HT1080 (cell line): ENCODE data around the gene CAPN8. TPM values are rescaled to one million over a fixed set of nuclear protein-coding genes. Genes with fewer than 3 reads are reported as not detected.

Experiments
- DNase-seq: peaks from one replicate; pipeline ENCODE4 v3.0.0-alpha.2; 2015; ENCODE audit warnings: low read depth
- total RNA-seq: library from RNA; depleted of rRNA; stranded (reverse); fragments of >200 nt; shearing (Covaris generic); gene quantifications from 2 replicates; pipeline ENCODE4 v1.2.3, GENCODE V29; 2014

The CAPN8 gene
- total RNA-seq, 1 experiment from 2014 or later = not detected

GRCh38 chr1:223654083-223654482 is 11.4 kb downstream of the CAPN8 start:
- no peak for DNase-seq

DNA sequence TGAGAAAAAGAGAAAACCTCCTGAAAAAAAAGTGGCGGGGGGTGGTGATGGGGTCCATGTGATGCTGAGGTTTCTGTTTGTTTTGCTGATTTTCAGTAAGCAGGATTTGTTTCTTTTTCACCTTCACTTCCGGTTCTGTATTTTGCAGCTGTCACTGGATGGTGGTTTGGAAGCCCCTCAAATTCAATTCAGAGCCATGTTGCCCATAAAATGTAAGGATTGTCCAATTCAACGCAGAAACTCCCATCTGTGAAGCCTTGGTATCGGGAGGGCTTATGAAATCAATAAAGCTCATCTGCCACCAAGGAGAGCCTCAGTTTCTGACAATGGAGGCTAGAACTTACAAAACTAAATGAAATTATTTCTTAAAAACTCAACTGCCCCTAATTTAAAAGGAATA is 12.1 kb downstream of the CAPN8 start:
- no peak for DNase-seq

- DNase-seq = no peak
Observed at GRCh38 chr1:223653015-223653414, 12.5 kb downstream of the CAPN8 start.

GRCh38 chr1:223652436-223652941 is 13.0 kb downstream of the CAPN8 start:
- peak; percentile 43 for DNase-seq

DNA sequence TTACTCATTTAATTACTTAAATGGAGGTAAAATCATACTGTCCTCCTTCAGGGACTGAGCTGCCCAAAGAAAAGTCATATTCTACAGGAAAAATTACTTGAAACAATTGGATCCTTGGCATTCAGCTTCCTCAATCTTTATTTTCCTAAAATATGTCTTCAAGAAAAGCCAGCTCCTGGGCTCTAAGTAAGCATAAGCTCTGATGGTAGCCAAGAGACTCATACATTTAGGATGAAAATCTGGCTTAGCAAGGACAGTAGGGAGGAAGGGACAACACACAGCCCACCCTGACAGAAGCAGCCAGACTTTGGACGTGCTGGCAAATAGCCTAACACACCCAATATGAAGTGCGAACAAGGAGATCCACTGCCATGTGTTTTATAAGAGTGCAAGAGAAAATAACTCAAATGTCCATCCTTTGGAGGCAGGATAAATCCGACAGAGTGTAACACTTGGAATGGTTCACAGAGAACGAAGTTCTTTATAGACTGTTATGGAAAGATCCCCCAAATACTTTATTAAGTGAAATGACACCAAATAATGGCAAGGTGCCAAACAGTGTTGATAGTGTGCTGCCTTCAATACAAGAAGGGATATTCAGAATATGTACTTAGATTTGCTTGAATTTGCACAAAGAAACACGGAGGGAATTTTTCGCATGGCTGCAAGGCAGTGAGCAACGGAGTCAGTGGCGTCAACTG is 14.1 kb downstream of the CAPN8 start:
- no peak for DNase-seq

DNA sequence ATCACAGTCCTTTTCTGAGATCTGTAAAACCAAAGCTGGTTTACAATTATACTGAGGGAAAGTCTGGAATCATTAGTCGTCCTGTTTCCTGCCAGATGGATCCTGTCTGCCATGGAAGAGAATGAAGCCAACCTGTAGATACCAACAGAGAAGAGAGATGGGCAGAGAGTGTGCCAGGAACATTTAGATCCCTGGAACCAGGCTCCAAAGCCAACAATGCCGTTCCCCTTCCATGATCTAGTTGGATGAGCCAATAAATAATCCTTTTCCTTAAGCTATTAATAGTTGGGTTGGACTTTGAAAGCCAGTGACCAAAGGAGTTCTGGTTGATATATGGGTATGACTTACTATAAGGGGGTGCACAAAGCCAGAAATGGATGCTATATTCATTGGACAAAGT is 15.0 kb downstream of the CAPN8 start:
- no peak for DNase-seq

DNA sequence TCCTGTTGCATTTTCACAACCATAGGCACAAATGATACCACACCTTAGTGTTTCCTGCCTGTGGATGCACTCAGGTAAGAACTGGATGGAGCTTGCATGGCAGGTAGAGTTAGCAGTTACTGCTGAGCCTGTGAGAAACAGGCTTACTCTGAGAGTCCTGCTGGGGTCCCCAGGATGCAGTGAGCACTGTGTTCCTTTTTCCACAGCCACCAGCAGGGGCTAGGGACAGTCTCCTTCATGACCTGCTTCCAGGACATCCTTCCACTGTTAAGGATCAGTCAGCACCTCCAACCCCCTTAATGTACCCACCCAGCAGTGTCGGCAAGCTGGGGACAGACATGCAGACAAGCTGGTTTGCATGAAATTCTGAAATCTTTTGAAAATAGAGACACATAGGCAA is 16.3 kb downstream of the CAPN8 start:
- DNase-seq = no peak

DNA sequence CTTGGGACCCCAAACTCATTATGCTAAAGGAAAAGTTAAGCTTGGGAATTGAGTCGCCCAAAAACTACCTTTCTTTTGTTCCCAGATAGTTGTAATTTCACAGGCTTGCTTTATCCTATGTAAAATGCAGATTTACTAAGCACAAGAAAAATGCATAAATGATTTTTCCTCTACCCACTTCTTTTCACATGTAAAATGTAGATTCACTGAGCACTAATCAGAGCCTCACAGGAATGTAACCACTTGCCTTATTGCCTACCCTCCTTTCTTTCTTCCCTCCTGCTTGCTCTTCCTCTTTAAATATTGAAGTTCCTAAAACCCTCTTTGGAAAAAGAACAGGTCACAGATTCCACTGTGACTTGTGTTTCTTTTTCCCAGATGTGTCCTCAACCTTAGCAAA is 18.3 kb downstream of the CAPN8 start:
- no peak for DNase-seq

- no peak for DNase-seq
Observed at GRCh38 chr1:223645903-223646302, 19.6 kb downstream of the CAPN8 start.

- no peak for DNase-seq
Observed at GRCh38 chr1:223642237-223642636, 23.3 kb downstream of the CAPN8 start.

DNA sequence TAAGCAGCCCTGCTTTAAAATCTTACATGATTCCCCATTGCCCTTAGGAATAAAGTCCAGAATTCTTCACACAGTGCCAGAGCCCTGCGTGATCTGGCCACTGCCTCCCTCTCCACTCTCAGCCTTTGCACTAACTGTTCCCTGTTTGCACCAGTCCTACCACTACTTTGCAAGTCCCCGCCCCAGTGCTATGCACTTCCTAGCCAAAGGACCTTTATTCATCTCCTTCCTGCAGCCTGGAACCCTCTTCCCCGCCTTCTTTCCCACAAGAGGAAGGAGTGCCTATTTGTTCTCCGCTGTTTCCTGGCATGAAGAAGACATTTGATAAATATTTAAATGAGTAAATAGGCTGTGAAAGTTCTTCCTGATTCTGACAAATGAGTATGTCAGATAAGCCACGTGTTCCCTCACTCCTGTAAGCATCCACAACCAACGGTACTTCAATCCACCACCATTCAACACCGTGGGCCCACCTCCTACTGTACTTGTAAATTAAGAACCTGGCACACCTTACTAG is 23.9 kb downstream of the CAPN8 start:
- no peak for DNase-seq

GRCh38 chr1:223639331-223639749 is 26.2 kb downstream of the CAPN8 start:
- DNase-seq = no peak

DNA sequence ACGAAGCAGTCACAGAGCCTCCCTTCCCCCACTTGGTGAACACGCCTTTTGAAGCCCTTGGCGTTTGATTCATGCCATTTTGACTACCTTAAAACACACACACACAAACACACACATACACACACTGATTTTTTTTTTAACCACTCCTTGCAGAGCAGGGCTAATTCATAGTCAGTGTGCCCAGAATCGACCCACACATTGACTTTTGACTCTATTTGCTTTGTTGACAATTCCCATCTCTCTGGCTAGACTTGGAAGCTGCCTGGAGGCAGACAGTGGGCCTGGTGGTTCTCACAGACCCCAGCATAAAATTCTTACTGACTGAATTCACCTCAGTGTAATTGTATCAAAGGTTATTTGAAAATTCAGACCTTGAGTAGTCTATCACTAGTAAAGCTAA is 30.3 kb downstream of the CAPN8 start:
- DNase-seq = no peak

DNA sequence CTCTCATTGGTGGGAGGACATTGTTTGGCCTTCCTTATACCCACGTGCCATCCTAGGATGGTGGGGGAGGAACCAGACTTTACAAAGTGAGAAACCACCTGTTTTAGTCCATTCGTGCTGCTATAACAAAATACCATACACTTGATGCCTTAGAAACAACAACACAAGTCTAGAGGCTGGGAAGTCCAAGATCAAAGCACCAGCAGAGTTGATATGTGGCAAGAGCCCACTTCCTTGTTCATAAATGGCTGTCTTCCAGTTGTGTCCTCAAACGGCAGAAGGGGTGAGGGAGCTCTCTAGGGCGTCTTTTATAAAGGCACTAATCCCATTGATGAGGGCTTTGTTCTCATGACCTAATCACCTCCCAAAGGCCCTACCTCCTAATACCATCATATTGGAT is 31.1 kb downstream of the CAPN8 start:
- DNase-seq = no peak

GRCh38 chr1:223631956-223632355 is 33.5 kb downstream of the CAPN8 start:
- no peak for DNase-seq

DNA sequence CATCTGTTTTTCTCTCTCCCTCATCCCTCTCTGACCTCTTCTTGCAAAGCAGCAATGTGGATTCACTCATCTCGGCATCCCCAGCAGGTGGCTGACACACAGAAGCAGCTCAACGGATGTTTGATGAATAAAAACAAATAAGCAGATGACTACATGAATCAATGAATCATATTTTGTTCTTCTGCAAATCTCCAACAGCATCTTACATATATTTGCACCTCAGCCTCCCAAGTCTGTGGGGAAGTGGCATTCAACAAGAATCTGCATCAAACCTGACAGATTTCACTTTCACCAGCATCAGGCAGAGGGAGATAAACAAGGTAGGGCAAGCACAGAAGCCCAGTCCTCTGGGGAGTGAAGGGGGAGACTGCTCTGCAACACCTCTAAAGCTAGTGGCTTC is 34.0 kb downstream of the CAPN8 start:
- no peak for DNase-seq

- DNase-seq = no peak
Observed at GRCh38 chr1:223629126-223629457, 36.4 kb downstream of the CAPN8 start.

GRCh38 chr1:223628233-223629125 is 37.0 kb downstream of the CAPN8 start:
- DNase-seq = peak; percentile 44

GRCh38 chr1:223622132-223622842 is 43.2 kb downstream of the CAPN8 start:
- DNase-seq = no peak

- DNase-seq = no peak
Observed at GRCh38 chr1:223621312-223621734, 44.2 kb downstream of the CAPN8 start.

GRCh38 chr1:223620297-223620897 is 45.1 kb downstream of the CAPN8 start:
- DNase-seq = no peak
